DND-41 (cell line): ENCODE results near the gene VTI1B.
A peak's percentile ranks its signal among the peaks of the same experiment; 100 is the strongest.

ENCODE experiments used
- ATAC-seq: fragments of 200-7000 bp; cut with Tn5 transposase; 3 replicates; pipeline ENCODE4 v1.9.1; 2021; ENCODE audit warnings: low read depth; ENCODE audit not compliant: insufficient read depth
- DNase-seq: peaks from one replicate; pipeline ENCODE4 v3.0.0-alpha.2; 2020
- H2AFZ ChIP-seq: 2 replicates; pipeline ENCODE4 v1.6.0; 2012; ENCODE audit warnings: low read depth, low read length
- H3K27ac ChIP-seq: 2 replicates; pipeline ENCODE4 v1.5.1; 2012; ENCODE audit warnings: low read length, inconsistent platforms
- H3K27me3 ChIP-seq: fragments of 200-600 bp; sonication (generic); 2 replicates; pipeline ENCODE4 v1.6.0; 2012; ENCODE audit warnings: low read length, mild to moderate bottlenecking, inconsistent platforms; ENCODE audit not compliant: insufficient read depth, poor library complexity
- H3K36me3 ChIP-seq: 2 replicates; pipeline ENCODE4 v1.5.1; 2012; ENCODE audit warnings: low read length, inconsistent platforms; ENCODE audit not compliant: insufficient read depth
- H3K4me1 ChIP-seq: 2 replicates; pipeline ENCODE4 v1.5.1; 2012; ENCODE audit warnings: mild to moderate bottlenecking, low read length; ENCODE audit not compliant: insufficient read depth
- H3K4me2 ChIP-seq: 2 replicates; pipeline ENCODE4 v1.6.0; 2012; ENCODE audit warnings: mild to moderate bottlenecking, moderate library complexity, low read length, inconsistent platforms; ENCODE audit not compliant: insufficient read depth
- H3K4me3 ChIP-seq, 2 experiments: fragments of 200-600 bp in 1 of 2; shearing (Covaris generic) in 1 of 2; 2 replicates each; pipeline ENCODE4 v1.5.1; 2012 to 2016; ENCODE audit warnings: inconsistent platforms in 2 of 2, low read length in 2 of 2, mild to moderate bottlenecking in 2 of 2, low read depth in 1 of 2, moderate library complexity in 1 of 2
- H3K79me2 ChIP-seq: 2 replicates; pipeline ENCODE4 v1.6.0; 2012; ENCODE audit warnings: low read length, inconsistent platforms; ENCODE audit not compliant: insufficient read depth
- H3K9ac ChIP-seq: 2 replicates; pipeline ENCODE4 v1.6.0; 2012; ENCODE audit warnings: low read depth, mild to moderate bottlenecking, inconsistent platforms, low read length, moderate library complexity
- H3K9me3 ChIP-seq: 2 replicates; pipeline ENCODE4 v1.5.1; 2012; ENCODE audit warnings: low read length, moderate library complexity, mild to moderate bottlenecking, inconsistent platforms; ENCODE audit not compliant: insufficient read depth, severe bottlenecking
- H4K20me1 ChIP-seq: 2 replicates; pipeline ENCODE4 v1.6.0; 2012; ENCODE audit warnings: low read length; ENCODE audit not compliant: insufficient read depth
- EZH2 ChIP-seq: IDR thresholded peaks from 3 replicates; pipeline ENCODE4 v1.6.1; 2012; ENCODE audit warnings: borderline replicate concordance, low read depth, mild to moderate bottlenecking, moderate library complexity, low read length, inconsistent platforms; ENCODE audit not compliant: severe bottlenecking
- TF ChIP-seq, protein P1 (sequence below): IDR thresholded peaks from 2 replicates; pipeline ENCODE4 v1.5.1; 2012; ENCODE audit warnings: borderline replicate concordance, low read length, moderate library complexity, mild to moderate bottlenecking; ENCODE audit not compliant: poor library complexity, severe bottlenecking; ENCODE audit errors: extremely low read depth

The VTI1B gene

DNA sequence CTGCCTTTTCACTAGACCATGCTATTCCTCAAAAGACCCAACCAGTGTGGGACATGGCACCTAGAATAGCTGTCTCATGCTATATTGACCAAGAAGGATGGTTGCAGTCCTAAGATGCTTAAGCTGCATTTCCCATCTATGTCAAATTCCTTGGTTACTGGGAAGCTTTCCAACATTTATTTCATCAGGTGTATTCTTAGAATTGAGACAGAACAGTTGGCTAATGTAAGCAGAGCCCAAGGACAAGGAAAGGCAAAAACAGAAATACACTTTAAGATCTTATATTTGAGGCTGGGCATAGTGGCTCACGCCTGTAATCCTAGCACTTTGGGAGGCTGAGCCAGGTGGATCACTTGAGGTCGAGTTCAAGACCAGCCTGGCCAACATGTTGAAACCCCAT lies 30.0 kb downstream of the VTI1B start:
- H2AFZ ChIP-seq = no peak overlapping the region
- H3K36me3 ChIP-seq = peaks cover 38% of the 10 kb centered on the region
- H3K4me2 ChIP-seq = no peak overlapping the region
- TF ChIP-seq, protein P1, sequence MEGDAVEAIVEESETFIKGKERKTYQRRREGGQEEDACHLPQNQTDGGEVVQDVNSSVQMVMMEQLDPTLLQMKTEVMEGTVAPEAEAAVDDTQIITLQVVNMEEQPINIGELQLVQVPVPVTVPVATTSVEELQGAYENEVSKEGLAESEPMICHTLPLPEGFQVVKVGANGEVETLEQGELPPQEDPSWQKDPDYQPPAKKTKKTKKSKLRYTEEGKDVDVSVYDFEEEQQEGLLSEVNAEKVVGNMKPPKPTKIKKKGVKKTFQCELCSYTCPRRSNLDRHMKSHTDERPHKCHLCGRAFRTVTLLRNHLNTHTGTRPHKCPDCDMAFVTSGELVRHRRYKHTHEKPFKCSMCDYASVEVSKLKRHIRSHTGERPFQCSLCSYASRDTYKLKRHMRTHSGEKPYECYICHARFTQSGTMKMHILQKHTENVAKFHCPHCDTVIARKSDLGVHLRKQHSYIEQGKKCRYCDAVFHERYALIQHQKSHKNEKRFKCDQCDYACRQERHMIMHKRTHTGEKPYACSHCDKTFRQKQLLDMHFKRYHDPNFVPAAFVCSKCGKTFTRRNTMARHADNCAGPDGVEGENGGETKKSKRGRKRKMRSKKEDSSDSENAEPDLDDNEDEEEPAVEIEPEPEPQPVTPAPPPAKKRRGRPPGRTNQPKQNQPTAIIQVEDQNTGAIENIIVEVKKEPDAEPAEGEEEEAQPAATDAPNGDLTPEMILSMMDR = no peak
- no peak for TF ChIP-seq EZH2
- no peak overlapping the region for H3K4me3 ChIP-seq
- no peaks in the 10 kb centered on the region for H3K9me3 ChIP-seq
- H4K20me1 ChIP-seq = no peaks in the 10 kb centered on the region
- no peaks in the 10 kb centered on the region for H3K27me3 ChIP-seq
- no peak overlapping the region for H3K9ac ChIP-seq
- ATAC-seq = no peak
- no peak for DNase-seq
- H3K27ac ChIP-seq = no peak overlapping the region
- H3K4me1 ChIP-seq = no peaks in the 10 kb centered on the region
- H3K79me2 ChIP-seq = no peaks in the 10 kb centered on the region

DNA sequence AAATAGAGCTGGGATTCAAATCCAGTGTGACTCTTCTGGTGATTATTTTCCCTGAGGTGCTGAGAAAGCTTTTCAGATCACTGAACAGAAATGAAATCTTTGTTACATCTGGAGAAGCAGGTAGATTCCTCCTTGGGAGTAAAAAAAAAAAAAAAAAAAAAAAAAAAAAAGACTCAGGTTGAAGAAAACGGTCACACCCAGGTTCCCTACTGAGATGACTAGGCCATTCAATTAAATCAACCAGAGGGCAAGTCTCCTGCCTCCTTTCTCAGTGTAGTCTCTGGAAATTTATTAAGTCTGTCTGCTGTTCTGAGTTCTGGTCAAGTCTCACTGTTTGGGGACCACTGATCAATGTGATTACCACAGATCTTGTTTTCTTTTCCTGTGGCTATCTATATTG lies 30.7 kb downstream of the VTI1B start:
- H3K36me3 ChIP-seq = peaks cover 31% of the 10 kb centered on the region
- H3K27me3 ChIP-seq = no peaks in the 10 kb centered on the region
- DNase-seq = no peak
- no peak for ATAC-seq
- no peak overlapping the region for H3K9ac ChIP-seq
- no peak overlapping the region for H3K27ac ChIP-seq
- H3K4me2 ChIP-seq = no peak overlapping the region
- H2AFZ ChIP-seq = no peak overlapping the region
- H3K9me3 ChIP-seq = no peaks in the 10 kb centered on the region
- TF ChIP-seq EZH2 = no peak
- TF ChIP-seq, protein P1 = no peak
- no peaks in the 10 kb centered on the region for H4K20me1 ChIP-seq
- no peak overlapping the region for H3K4me3 ChIP-seq
- H3K79me2 ChIP-seq = no peaks in the 10 kb centered on the region
- H3K4me1 ChIP-seq = no peaks in the 10 kb centered on the region

GRCh38 chr14:67641902-67642749 lies 32.3 kb downstream of the VTI1B start:
- DNase-seq (no peak), ATAC-seq (peak; percentile 47; the same call in 2 of the 3 replicates)
- H3K4me1 ChIP-seq = no peaks in the 10 kb centered on the region
- H3K36me3 ChIP-seq = peaks cover 16% of the 10 kb centered on the region; the same call in 1 of the 2 replicates
- no peak overlapping the region for H3K27ac ChIP-seq
- H3K4me2 ChIP-seq = no peak overlapping the region
- no peak overlapping the region for H3K4me3 ChIP-seq
- no peak for TF ChIP-seq EZH2
- TF ChIP-seq, protein P1 = no peak
- H3K27me3 ChIP-seq = no peaks in the 10 kb centered on the region
- H3K9me3 ChIP-seq = no peaks in the 10 kb centered on the region
- no peaks in the 10 kb centered on the region for H4K20me1 ChIP-seq
- no peak overlapping the region for H3K9ac ChIP-seq
- H3K79me2 ChIP-seq = no peaks in the 10 kb centered on the region
- no peak overlapping the region for H2AFZ ChIP-seq
